ENCODE results near the gene ARSB.

- TF ChIP-seq POLR2AphosphoS5 (IDR thresholded peaks at IDR 0.05; ENCODE audit: low read depth, low read length): no peak
- TF ChIP-seq, protein P1, sequence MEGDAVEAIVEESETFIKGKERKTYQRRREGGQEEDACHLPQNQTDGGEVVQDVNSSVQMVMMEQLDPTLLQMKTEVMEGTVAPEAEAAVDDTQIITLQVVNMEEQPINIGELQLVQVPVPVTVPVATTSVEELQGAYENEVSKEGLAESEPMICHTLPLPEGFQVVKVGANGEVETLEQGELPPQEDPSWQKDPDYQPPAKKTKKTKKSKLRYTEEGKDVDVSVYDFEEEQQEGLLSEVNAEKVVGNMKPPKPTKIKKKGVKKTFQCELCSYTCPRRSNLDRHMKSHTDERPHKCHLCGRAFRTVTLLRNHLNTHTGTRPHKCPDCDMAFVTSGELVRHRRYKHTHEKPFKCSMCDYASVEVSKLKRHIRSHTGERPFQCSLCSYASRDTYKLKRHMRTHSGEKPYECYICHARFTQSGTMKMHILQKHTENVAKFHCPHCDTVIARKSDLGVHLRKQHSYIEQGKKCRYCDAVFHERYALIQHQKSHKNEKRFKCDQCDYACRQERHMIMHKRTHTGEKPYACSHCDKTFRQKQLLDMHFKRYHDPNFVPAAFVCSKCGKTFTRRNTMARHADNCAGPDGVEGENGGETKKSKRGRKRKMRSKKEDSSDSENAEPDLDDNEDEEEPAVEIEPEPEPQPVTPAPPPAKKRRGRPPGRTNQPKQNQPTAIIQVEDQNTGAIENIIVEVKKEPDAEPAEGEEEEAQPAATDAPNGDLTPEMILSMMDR (IDR thresholded peaks at IDR 0.05): no peak
Measured at GRCh38 chr5:78916044-78916443, 69.1 kb downstream of the ARSB start.
